GM19035 (cell line): Measurements from ENCODE around the gene CCDC157.
"Not testable (repeated sequence)": the region's sequence is repeated elsewhere in the genome, so short reads cannot be mapped to it uniquely, and the experiment has no call there.

Source experiments
- ATAC-seq: cut with Tn5 transposase; IDR thresholded peaks from one replicate; pipeline ENCODE4 v1.9.1; 2021; ENCODE audit not compliant: unreplicated experiment

CCDC157 gene

DNA sequence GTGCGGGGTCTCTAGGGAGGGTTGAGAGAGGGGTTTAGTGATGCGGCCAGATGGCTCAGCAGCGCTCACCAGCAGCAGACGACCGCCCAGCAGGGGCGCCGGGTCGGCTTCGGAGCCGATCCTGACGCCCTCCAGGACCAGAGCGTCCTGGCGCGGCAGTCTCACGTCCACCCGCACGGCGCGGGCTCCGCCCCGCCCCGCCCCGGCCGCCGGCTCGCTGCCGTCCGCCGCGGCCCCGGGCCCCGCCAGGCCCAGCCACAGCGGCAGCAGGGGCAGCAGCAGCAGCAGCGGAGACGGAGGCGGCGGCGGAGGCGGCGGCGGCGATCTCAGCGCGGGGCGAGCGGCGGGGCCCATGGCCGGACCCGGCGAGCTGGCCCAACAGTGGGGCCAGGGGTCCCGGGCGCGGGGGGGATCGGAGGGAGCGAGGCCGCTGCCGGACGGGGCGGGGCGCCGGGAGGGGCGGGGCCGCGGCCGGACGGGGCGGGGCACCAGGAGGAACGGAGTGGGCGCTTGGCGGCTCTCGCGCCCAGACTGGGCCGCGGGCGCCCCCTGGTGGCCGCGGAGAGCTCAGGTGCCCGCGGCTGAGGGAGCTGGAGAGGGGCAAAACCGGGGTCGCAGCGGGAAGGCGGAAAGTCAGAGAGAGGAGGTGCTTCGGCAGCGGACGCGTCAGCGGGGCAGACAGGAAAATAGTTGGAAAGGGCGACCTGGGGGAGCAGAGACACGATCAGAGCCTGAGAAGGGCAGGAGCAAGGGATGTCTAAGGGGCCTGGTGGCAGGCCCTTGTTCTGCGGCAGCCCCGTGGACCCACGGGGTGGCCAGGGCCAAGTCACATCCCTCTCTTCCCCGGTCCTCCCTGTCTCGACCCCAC, 30.4 kb downstream of the CCDC157 start, which contains the start of gene RNF215:
Gene RNF215 (minus strand): TSS at position 452 of the 868 bp plus-strand sequence. CDS start 98 bp downstream, at position 354.
- ATAC-seq = peak; percentile 76

DNA sequence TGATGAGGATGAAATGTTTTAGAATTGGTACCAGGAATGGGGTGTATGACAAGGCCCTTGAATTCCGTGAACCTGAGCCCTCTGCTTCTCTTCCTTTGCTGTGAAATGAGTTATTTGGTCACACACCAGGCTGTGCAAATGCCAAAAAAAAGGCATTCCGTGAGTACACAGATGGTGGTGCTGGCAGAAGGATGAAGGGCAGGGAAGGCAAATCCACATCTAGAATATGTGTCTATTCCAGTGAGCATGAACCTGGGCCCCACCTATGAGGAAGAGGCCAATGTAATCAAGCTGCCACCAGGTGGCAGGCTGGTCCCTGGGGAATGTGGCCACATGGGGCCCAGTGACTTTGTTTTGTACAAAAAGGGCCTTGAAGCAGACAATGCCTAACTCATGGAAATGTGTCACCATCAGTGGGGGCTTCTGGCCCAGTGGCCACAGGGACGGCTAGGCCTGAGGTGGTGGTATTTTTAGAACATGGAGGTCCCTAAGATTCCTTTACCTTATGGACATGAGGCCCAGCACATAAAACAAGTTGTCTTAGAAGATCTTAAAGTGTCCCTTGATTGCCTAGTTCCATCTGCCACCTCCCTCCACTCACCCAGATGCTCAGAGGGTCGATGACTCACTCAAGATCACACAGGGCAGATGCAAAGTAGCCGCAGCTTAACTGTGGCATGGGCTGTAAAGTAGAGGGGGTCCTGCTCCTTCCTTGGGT, 34.3 kb downstream of the CCDC157 start:
- ATAC-seq = no peak

DNA sequence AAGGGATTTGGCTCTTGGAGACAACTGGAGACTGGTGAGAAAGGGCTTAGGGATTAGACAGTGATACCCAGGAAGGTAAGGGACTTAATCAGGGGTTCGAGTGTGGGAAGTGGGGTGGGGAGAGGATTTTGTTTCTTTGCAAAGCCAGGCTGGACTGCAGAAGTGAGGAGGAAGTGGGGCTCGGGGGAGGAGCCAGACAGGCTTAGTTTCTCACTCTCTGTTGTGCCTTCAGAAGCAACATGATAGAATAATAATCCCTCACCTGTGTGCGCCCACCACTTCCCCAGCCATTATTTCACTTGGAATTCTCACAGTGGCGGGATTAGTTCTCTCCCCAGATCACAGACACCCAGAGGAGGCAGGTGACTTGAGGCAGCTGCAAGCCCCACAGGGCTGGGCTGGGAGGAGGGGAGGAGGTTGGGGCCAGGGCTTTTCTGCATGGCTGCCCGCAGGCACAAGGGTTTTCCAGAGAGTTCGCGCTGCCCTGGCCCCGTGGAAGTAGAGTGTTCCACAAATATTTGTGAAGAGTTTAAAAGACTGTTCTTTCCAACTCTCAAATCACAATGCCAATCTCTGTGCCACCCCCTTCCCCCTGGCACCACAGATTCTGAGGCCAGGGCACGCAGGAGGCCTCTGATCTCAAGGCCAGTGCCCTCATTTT, 36.0 kb downstream of the CCDC157 start:
- ATAC-seq = no peak

DNA sequence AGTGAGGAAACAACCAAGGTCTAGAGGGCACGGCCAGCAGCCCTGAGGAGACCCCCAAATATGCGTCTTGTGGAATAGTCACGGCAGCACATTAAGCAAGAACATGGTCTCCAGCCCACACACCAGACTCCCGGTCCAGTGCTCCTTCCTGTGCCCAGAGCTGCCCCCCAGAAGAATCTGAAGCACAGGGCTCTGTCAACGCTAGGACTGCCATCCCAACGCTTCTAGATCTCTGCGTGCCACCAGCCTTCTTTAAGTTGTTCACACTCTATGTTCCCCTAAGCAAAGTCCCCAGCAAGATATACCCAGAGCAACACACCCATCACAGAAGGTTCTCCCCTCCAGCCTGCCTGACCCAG, 36.5 kb downstream of the CCDC157 start:
- ATAC-seq = no peak

DNA sequence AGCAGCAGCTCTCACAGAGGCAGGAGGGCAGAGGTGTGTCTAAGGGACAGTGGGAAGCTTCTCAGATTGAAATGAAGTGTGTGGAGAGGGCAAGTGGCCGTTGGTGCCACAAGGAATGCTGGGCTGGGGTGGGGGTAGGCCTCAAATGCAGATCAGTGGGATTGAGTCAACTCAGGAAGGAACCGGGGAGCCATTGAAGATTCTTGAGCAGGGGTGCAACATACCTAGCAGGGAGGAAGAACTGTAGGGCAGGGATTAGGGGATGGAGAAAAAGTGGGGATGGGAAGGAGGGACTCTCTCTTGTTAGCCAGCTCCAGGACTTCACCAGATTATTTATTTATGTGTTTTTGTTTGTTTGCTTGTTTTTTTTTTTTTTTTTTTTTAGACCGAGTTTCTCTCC, 37.1 kb downstream of the CCDC157 start:
- ATAC-seq = no peak

DNA sequence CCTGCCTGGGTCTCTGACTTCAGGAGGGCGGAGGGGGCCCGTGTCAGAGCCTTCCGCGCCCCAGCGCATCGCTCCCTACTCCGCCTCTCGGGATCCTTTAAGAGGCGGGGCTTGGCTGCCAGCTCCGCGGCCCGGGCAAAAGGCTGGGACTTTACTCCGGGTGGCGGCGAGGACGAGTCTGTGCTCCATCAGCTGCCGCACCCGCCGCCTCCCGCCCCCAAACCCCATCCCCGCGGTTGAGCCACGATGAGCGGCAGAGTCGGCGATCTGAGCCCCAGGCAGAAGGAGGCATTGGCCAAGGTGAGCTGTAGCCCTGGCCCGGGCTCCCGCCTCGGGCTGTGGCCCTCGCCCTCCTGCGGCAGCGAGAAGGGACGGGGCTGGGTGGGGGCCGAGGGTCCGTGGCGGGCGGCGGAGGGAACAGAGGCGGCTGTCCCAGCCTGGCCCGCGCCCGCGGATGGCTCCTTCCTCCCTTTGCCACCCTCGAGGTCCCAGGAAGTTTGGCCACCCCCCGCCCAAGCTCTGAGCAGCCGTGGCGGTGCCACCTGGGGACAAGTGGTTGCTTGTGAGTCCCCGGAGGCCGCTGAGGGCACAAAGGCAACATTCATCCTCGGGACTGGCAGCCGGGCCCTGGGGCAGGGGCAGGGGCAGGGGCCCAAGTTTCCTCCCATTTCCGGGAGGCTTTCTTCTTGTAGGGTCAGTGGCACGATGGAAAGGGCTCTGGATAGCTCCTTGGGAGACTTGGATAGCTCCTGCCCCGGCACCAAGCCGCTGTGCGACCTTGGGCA, 40.3 kb downstream of the CCDC157 start, which contains the start of gene SEC14L2:
Gene SEC14L2 (plus strand): TSS at position 148 of the 785 bp plus-strand sequence. CDS start 99 bp downstream, at position 247.
- ATAC-seq = no peak

DNA sequence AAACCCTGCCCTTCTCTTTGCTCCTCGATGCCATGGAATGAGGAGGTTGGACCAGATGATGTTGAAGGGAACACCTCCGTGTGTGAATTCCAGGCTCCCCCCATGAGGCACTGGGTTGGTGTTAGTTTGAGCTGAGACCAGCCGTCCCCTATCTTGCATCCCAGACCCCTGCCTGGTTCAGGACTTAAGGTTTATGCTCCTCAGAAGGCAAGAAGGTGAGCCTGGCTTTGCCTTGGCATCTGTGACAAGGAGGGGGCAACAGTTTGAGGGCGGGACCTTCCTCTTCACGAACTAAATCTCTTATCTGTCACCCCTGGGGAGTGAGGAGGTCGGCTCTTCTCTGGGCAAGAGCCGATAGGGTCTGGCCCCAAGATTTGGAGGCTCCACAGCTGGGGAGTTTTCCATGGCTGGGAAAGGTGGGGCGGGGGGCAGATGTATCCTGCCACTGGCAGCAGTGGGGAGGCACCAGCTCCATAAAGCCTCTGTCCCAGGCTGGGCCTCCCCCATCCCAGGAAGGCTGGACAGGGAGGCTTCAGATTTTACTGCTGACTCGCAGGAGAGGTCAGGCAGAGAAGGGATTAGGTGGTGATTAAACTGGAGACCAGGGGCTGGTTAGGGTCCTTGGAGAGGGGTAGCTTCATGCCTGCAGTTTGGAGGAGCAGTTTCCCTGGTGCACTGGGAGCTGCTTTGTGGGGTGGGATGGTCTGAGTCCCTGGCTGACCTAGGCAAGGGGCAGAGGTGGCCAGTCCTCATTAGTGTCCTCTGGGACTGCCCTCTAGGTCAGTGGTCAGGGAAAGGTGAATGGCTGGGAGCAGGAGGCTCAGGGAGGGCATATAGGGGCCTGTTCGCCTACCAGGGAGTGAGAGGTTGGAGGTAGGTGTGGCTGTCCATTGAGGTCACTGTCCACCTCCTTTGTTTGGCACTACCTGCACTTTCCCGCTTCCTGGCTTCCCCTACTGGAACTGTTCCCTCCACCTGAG, 41.1 kb downstream of the CCDC157 start:
- ATAC-seq = no peak

DNA sequence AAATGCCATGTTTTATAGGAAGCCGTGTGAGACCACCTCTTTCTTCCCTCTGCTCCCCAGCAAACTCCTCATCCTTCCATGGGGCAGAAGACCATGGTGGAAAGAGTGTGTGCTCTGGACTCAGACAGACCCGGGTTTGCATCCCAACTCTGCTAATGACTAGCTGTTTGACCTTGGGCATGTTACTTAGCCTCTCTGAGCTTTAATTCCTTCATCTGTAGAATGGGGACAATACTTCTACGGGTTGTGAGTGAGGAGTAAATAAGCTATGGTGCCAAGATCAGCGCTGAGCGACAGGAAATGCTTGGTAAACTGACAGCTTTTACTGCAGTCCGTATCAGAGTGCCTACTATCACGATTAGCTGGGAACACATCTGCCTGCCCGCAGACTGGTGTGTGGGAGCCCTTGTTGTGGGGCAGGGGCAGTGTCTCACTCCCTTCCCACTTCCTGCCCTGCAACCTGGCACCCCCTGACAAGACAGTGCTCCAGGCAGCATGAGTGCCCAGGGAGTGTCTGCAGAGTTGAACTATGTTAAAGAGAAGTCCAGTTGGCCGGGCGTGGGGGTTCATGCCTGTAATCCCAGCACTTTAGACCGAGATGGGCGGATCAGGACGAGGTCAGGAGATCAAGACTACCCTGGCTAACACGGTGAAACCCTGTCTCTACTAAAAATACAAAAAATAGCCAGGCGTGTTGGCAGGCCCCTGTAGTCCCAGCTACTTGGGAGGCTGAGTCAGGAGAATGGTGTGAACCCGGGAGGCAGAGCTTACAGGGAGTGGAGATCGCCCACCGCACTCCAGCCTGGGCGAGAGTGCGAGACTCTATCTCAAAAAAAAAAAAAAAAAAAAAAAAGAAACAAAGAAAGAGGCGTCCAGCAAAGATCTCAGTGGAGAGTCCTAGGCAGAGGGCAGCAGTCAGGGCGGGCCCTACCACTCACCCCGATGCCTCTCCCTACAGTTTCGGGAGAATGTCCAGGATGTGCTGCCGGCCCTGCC, 42.2 kb downstream of the CCDC157 start:
- no peak for ATAC-seq

DNA sequence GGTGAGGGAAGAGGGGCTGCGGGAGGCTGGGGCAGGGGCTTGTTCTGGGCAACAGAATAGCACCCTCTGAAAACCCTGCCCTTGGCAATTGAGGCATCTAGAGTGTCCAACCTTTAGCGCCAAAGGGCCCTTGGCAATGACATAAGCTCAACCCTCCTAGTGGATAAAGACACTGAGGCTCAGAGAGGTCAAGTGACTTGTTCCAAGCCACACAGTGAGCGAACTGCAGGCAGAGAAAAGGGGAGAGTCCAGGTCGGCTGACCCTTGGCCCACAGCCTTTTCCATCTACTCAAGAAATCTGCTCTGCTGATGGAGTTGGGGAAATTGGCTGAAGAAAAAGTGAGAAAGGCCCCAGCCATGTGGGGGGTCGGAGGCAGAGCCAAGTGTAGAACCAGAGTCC, 42.9 kb downstream of the CCDC157 start:
- no peak for ATAC-seq

DNA sequence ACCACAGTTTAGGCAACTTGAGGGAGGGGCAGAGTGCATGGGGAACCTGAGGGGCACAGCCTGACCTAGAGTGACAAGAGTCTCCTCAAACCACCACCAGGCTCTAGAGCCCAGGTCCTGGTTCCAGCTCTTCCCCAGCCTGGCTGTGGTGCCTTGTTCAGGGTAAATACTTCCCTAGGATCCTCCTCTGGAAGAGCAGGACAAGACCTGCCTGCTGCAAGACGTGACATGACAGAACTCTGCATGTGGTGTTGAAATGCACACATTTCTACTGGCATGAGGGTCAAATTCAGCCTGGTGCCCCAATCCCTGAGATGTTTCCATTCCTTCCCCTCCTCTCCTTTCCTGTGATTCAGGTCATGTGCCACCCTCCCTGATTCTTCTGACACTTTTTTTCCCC, 43.4 kb downstream of the CCDC157 start:
- no peak for ATAC-seq

DNA sequence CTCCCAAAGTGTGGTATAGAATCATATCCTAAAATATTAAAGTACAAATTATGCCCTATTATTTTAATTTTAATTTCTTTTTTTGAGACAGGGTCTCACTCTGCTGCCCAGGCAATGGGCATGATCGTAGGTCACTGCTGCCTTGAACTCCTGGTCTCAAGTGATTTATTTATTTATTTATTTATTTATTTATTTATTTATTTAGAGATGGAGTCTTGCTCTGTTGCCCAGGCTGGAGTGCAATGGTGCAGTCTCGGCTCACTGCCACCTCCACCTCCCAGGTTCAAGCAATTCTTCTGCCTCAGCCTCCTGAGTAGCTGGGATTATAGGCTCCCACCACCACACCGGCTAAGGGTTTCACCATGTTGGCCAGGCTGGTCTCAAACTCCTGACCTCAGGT, 44.2 kb downstream of the CCDC157 start:
- not testable (repeated sequence) for ATAC-seq

DNA sequence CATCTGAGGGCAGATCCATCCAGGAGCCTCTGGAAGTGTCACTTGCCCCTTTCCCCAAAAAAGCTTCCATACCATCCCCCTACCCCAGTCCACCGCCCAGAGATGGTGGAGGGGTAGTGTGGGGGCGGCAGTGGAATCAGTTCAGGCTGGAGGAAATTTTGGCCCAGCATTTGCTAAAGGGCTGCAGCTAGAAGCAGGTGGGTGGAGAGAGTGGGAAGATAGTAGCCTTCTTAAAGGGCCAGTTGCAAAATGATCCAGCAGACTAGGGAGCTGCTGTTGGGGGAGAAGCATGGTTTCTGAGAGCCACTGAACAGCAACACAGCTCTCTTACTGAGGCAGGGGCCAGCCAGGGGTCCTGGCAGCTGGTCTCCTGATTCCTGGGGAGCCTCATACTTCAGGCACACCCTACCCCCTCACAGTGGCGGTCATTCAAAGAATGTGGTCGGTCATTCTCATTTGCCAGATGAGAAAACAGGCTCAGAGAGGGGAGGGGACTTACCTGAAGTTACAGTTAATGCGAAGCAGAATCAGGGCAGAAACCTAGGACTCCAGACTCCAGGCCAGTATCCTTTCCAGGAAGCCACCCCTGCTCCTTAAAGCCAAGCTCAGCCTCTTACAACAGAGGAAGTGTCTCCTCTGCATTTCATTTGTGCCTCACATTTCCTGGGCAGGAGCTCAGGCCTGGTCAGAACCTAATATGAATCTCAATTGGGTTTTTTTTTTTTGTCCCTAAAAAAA, 45.4 kb downstream of the CCDC157 start:
- no peak for ATAC-seq

DNA sequence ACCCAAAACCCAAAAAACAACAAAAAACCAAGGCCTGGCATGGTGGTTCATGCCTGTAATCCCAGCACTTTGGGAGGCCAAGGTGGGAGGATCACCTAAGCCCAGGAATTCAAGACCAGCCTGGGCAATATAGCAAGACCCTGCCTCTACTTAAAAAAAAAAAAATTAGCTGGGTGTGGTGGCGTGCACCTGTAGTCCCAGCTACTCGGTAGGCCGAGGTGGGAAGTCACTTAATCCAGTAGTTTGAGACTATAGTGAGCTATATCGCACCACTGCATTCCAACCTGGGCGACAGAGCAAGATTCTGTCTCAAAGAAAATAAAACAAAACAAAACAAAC, 45.9 kb downstream of the CCDC157 start:
- not testable (repeated sequence) for ATAC-seq

DNA sequence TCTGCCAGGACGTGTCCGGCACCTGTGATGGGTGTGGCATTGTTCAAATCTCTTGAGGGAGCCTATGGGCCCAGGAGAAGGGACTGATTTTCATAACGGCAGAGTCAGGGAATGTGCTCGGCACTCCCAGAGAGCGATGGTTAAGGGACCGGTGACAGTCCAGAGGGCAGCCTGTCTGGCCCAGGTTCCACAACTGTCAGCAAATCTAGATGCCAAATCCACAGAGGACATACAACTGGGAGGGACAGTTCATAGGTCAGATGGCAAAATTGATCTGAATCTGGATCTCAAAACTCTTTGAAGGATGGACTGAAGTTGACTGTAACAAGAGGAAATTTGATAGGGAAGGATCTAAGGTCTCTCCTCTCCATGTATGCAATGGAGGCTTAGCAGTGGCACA, 47.5 kb downstream of the CCDC157 start:
- ATAC-seq = no peak

DNA sequence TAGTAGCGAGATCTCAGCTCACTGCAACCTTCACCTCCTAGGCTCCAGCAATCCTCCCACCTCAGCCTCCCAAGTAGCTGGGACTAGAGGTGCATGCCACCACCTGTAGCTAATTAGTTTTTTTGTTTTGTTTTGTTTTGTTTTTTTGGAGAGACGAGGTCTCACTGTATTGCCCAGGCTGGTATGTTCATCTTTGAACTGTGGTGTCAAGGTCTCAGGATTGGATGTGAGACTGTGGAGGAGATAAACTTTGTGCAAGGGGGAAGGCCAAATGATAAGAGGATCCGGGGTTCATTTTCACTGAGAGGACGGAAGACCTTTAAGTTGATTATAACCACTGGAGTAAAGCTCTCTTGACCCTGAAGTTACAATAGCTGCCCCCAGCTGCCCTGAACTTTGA, 48.9 kb downstream of the CCDC157 start:
- no peak for ATAC-seq

DNA sequence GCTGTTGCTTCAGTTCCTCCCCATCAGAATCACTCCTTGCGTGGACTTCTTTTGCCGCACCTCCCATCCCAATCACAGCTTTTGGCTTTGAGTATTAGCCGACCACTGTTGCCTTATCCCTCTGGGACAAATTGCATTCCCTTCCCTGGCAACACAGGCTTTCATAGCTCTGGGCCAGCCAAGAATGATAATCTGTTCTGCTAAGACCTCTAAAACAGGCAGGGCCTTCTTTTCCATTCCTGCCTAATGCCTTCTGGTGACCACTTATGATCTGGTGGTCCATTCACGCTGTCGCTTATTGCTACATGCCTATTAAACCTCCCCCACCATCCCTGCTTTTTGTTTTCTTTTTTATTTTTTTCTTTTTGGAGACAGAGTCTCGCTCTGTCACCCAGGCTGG, 49.6 kb downstream of the CCDC157 start:
- no peak for ATAC-seq

DNA sequence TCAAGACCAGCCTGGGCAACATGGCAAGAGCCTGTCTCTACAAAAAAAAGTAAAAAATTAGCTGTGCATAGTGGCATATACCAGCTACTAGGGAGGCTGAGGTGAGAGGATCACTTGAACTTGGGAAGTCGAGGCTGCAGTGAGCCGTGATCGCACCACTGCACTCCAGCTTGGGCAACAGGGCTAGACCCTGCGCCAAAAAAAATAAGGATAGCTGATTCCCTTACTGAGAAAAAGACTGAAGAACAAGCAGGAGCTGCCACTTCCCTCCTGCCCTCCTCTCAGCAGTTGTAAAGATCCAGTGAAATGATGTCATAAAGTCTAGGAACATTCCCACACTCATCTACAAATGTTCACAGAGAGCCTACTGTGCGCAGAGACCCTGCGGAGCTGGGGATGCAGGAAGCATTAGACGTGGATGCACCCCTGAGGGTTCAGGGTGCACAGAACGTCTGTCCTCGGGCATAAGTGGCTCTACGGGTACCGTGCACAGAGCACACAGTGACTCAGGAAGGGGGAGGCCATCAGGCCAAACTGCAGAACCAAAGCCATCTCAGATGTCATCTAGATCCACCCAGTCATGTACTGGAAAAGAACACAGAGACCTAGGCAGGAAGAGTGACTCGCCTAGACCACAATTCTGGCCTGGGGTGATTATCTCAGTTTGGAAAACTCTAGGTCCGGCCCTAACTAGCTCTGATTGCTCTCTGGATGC, 51.7 kb downstream of the CCDC157 start:
- ATAC-seq = no peak
